GM12891 (cell line): ENCODE results near the gene HDLBP.
A peak's percentile ranks its signal among the peaks of the same experiment; 100 is the strongest.
"Not testable (repeated sequence)": the region's sequence is repeated elsewhere in the genome, so short reads cannot be mapped to it uniquely, and the experiment has no call there.

ENCODE experiments used
- DNase-seq: peaks from one replicate; pipeline ENCODE4 v3.0.0; 2011; ENCODE audit warnings: low spot score; ENCODE audit not compliant: insufficient read length
- FAIRE-seq: peaks from 2 replicates; lab custom pipeline; 2011; peaks lifted over from hg19 to GRCh38; lab: Jason Lieb, UNC
- PAX5 ChIP-seq: IDR thresholded peaks from 2 replicates; pipeline ENCODE4 v1.6.1; 2011; ENCODE audit warnings: low read length, moderate library complexity, mild to moderate bottlenecking; ENCODE audit not compliant: insufficient read depth, severe bottlenecking
- POLR2A ChIP-seq: IDR thresholded peaks from 2 replicates; pipeline ENCODE4 v1.6.1; 2011; ENCODE audit warnings: low read depth, low read length, control low read depth
- POLR2AphosphoS5 ChIP-seq: IDR thresholded peaks from 2 replicates; pipeline ENCODE4 v1.6.1; 2011; ENCODE audit warnings: low read depth, low read length, control low read depth
- POU2F2 ChIP-seq: IDR thresholded peaks from 2 replicates; pipeline ENCODE4 v1.6.1; 2011; ENCODE audit warnings: low read depth, mild to moderate bottlenecking, control low read depth, low read length, moderate library complexity
- SPI1 ChIP-seq: IDR thresholded peaks from 2 replicates; pipeline ENCODE4 v1.6.1; 2011; ENCODE audit warnings: low read depth, low read length, control low read depth
- TAF1 ChIP-seq: IDR thresholded peaks from 2 replicates; pipeline ENCODE4 v1.6.1; 2011; ENCODE audit warnings: low read depth, low read length, control low read depth

HDLBP gene

DNA sequence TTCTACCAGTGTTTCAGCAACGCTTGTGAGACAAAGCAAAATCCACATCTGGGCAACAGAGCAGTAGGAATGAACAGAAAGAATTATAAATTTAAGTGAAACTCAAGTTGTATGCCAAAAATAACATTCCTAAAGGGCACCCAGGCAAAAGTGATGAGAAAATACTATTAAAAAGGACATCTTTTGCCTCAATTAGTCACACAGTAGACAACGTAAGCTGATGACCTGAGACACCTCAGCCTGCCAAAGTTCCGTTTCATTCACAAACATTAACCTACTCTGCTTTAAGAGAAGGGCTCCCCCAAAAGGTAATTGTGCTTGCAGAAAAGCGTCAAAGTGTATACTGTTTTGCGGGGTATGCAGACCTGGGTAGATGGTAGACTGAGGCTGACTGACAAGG is 7.2 kb downstream of the HDLBP start:
- DNase-seq (no peak), FAIRE-seq (no peak)
- TF ChIP-seq POLR2A (no peak), PAX5 (no peak), TAF1 (no peak)

DNA sequence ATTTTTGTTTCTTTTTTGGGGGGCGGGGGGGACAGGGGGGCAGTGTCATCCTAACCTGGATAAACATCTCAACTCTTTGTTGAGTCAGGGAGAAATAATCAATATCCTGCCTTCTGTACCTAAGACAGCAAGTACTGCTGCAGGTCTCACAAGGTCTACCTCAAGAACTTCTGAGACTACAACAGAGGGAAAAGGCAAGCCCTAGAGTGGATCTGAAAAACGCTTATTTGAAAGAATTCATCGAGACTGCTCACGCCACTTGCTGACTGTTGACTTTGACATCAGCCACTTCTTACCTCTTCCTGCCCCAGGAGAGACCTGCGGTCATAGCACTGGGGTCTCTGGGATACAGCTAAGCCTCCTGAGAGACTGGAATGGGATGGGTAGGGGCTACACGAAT is 8.4 kb downstream of the HDLBP start:
- TF ChIP-seq TAF1: no peak
- no peak for TF ChIP-seq SPI1
- DNase-seq: no peak
- FAIRE-seq: no peak

DNA sequence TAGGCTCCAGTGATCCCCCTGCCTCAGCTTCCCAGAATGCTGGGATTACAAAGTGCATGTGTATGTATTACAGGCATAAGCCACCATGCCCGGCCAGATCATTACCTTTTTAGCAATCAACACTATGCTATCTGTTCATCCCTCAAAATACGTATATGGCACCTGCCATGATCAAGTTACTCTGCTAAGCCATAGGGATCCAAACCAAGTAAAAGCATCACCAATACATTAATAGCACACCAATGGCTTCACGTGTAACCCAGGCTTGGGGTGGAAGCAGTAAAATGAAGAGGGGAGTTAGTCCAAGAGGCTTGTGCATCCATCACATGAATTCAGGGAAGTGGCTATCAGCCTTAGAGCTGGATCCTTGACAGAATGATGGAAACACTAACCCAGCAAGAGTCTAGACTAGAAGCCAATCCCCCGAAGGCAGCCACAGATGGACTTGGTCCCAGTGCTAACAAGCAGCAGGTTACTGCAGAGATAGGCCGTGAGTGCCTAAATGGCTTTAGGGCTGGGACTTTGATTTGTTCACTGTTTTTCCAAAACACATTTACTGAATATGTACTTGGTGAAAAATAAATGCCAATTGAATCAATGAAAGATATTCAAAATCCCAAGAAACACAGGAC is 11.3 kb downstream of the HDLBP start:
- no peak for FAIRE-seq
- no peak for DNase-seq
- TF ChIP-seq POLR2AphosphoS5 (no peak), POU2F2 (no peak), POLR2A (no peak), PAX5 (no peak)

DNA sequence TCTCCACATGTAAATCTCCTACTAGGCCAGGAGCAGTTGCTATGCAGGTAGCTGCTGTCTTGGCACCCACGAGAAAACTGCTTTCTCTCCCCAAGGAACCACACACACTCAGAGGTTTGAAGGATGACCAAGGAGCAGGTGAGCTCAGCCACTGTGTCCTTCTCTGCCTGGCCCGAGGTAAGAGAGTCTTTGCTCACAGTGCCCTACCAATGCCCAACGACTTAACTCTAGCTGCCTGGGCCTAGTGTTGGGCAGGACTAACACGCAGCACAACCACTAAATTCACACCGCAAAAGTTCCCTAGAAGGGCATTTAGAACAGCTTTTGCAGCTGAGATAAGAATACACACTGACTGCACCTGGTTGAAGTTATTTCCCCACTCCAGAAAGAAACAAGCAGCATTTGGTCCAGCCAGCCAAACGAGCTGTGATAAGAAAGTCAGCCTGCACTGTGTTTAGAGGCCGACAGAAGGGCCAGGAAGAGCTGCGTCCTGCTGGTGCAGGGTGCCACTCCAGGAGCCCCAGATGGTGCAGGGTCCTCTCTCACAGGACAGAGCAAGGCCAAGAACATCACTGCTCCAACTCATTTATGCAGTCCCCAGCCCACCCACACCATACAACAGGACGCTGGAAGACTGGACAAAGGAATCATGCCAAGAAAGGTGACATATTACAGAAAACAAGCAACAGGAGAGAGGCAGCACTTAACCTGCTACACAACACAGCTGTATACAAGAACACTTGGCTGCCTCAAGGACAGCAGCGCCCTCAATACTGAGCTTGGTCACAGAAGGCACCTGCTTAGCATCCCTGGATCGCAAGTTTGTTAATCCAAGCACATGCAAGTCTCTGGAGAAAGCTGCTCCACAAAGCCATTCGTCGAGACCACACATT is 12.5 kb downstream of the HDLBP start:
- FAIRE-seq (no peak), DNase-seq (no peak)
- no peak for TF ChIP-seq SPI1
- no peak for TF ChIP-seq PAX5
- TF ChIP-seq POLR2A: no peak
- TF ChIP-seq TAF1: no peak
- no peak for TF ChIP-seq POU2F2
- no peak for TF ChIP-seq POLR2AphosphoS5

DNA sequence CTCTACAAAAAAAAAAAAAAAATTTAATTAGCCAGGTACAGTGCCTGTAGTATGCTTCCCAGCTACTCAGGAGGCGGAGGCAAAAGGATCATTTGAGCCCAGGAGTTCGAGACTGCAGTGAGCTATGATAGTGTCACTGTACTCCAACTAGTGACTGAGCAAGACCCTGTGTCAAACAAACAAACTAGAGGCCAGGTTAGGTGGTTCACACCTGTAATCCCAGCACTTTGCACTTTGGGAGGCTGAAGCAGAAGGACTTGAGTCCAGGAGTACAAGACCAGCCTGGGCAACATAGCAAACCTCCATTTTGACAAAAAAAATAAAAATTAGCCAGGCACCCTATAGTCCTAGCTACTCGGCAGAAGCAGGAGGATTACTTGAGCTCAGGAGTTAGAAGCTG is 13.4 kb downstream of the HDLBP start:
- FAIRE-seq (no peak), DNase-seq (no peak)
- no peak for TF ChIP-seq POLR2AphosphoS5
- TF ChIP-seq POLR2A: no peak
- no peak for TF ChIP-seq TAF1
- no peak for TF ChIP-seq SPI1
- no peak for TF ChIP-seq POU2F2
- no peak for TF ChIP-seq PAX5

DNA sequence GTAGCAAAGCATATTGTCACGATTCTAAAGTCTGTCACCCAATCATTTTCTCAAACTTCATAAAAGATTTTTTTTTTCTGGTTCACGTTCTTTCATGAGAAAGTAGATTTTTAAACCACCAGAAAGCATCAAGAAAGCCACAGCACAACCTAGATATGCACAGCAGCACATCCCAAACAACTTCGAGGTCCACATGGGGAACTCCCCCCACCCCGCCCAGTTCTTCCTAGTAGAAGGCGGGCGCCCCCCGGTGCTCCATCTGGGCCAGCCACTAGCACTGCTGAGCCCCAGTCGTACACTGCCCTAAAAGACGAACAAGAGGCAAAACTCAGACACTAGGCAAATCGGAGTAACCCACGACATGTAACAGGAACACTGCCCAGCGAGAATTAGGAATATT is 15.5 kb downstream of the HDLBP start:
- FAIRE-seq (peak; percentile 5), DNase-seq (no peak)
- TF ChIP-seq POLR2AphosphoS5 (no peak), POU2F2 (no peak), POLR2A (no peak), TAF1 (no peak), SPI1 (no peak), PAX5 (no peak)

DNA sequence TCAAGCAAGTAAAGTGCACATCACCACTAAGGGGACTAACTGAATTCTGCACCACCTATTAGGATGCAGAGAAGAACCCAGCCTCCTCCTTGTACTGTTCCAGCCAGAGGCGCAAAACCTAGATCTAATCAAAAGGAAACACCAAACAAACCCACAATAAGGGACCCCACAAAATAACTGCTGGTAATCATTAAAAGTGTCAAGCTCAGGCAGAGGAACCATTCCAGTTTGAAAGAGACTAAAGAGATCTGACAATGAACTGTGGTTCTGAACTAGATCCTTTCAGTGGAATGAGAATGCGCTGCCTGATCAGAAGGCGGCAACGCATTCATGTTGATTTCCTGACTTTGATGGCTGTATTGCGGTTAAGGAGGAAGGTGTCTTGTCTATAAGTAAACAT is 16.8 kb downstream of the HDLBP start:
- DNase-seq: no peak
- peak; percentile 69 for FAIRE-seq
- TF ChIP-seq TAF1 (no peak), POLR2A (no peak), POU2F2 (no peak), POLR2AphosphoS5 (no peak), SPI1 (no peak), PAX5 (no peak)

DNA sequence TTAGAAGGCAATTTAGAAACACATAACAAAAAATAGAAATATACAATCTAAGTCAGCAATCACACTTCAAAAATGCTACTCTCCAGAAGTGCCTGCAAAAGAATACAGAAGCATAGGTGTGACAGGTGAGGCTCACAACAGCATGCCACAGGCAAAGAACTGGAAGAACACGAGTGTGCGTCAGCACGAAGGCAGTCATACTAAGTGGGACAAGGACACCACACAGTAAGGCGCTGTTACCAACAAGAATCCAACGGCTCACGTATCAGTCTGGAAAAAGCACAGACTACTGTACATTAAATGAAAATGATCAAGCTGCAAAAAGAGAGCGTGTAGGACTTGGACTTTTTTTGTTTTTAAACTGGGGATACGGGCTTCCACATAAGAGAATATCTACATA is 18.7 kb downstream of the HDLBP start:
- FAIRE-seq (no peak), DNase-seq (no peak)
- TF ChIP-seq SPI1 (no peak), POLR2AphosphoS5 (no peak), PAX5 (no peak), TAF1 (no peak), POU2F2 (no peak), POLR2A (no peak)

DNA sequence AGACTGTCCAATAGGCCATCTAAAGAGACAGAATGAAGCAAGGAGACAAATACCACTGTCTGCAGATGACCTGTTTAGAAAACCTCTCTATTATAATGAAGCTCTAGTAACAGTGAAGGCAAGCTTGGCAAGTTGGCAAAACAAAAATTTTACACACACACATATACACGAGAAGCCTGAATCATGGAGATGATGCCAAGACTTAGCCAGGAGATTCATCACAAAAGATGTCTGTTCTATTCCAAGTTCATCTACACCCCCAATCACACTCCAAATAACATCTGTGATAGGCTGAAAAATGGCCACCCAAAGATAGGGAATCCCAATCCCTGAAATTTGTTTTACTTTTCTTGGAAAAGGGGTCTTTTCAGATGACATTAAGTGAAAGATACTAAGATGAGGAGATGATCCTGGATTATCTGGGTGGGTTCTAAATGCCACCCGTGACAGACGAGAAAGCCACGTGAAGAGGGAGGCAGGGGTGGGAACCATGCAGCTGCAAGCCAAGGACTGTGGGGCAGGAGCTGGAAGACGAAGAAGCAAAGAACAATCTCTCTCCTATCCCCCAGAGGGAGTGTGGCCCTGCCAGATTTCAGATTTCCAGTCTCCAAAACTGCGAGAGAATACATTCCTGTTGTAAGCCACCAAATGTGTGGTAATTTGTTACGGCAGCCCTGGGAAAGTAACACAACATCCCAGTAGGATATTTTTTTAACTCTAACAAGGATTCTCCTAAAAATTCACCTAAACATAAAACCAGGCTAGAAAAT is 20.0 kb downstream of the HDLBP start:
- FAIRE-seq (no peak), DNase-seq (no peak)
- TF ChIP-seq POLR2A: no peak
- no peak for TF ChIP-seq POU2F2
- TF ChIP-seq PAX5: no peak
- TF ChIP-seq SPI1: no peak
- no peak for TF ChIP-seq TAF1
- TF ChIP-seq POLR2AphosphoS5: no peak

DNA sequence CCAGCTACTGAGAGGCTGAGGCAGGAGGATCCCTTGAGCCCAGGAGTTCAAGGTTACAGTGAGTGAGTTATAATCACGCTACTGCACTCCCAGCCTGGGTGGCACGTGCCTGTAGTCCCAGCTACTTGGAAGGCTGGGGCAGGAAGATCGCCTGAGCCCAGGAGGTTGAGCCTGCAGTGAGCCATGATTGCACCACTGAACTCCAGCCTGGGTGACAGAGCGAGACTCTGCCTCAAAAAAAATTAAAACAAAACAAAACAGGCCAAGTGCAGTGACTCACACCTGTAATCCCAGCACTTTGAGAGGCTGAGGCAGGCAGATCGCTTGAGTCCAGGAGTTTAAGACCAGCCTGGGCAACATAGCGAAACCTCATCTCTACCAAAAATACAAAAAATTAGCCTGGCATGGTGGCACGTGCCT is 22.1 kb downstream of the HDLBP start:
- not testable (repeated sequence) for DNase-seq, FAIRE-seq
